Thyroid gland (tissue), 4 donors: ENCODE measurements around the gene IL22RA1. TPM values are rescaled to one million over a fixed set of nuclear protein-coding genes. Genes with fewer than 3 reads are reported as not detected.

Experiments
- DNase-seq, 2 donors: peaks; one replicate each; pipeline ENCODE4 v3.0.0-alpha.2; 2019
- H3K27ac ChIP-seq, 3 donors: fragments of 200-600 bp; sonication (generic); 1 replicate in 2 of 3; 2 replicates in 1 of 3; pipeline ENCODE4 v1.5.1; 2016 to 2019; ENCODE audit warnings: mild to moderate bottlenecking in 1 of 3, moderate library complexity in 1 of 3
- H3K27me3 ChIP-seq: fragments of 200-600 bp; sonication (generic); one replicate; pipeline ENCODE4 v1.5.1; 2019
- H3K36me3 ChIP-seq, 2 donors: fragments of 200-600 bp; sonication (generic); one replicate each; pipeline ENCODE4 v1.5.1; 2016 to 2019
- H3K4me1 ChIP-seq, 2 donors: fragments of 200-600 bp; sonication (generic); one replicate each; pipeline ENCODE4 v1.5.1; 2017 to 2019
- H3K4me3 ChIP-seq, 3 donors: fragments of 200-600 bp; sonication (generic); replicated peaks in 1 of 3; 1 replicate in 2 of 3; 2 replicates in 1 of 3; pipeline ENCODE4 v1.5.1; 2016; ENCODE audit warnings: mild to moderate bottlenecking in 1 of 3
- H3K9me3 ChIP-seq: fragments of 200-600 bp; sonication (generic); one replicate; pipeline ENCODE4 v1.5.1; 2017
- CTCF ChIP-seq, 6 experiments: fragments of 200-600 bp in 3 of 6; fragments of 450-650 bp in 3 of 6; sonication (generic) in 3 of 6; IDR thresholded peaks; one replicate each; pipeline ENCODE4 v1.5.1; 2016 to 2019; ENCODE audit warnings: antibody characterized with exemption in 6 of 6, mild to moderate bottlenecking in 2 of 6, inconsistent platforms in 1 of 6, moderate library complexity in 1 of 6
- POLR2A ChIP-seq, 2 donors: fragments of 450-650 bp; IDR thresholded peaks; one replicate each; pipeline ENCODE4 v1.6.1; 2017; ENCODE audit warnings: antibody characterized with exemption in 2 of 2, mild to moderate bottlenecking in 2 of 2, moderate library complexity in 1 of 2
- WGBS, 2 donors: methylation state at CpG; one replicate each; pipeline ENCODE4 v1.1.5; 2017; 5-methylcytosine and 5-hydroxymethylcytosine counted together
- intact Hi-C: fragments of 100-400 bp; cut with DNase I; formaldehyde crosslinking; loops from one replicate; pipeline ENCODE4 v1.15.1; 2023
- total RNA-seq, 4 donors: library from RNA; depleted of rRNA; stranded (reverse); fragments of >200 nt; gene quantifications; one replicate each; pipeline ENCODE4 v1.2.3, GENCODE V29; 2016

The IL22RA1 gene
- total RNA-seq, 4 donors from 2014 or later, result 1.1 TPM; not detected in 3

- H3K36me3 ChIP-seq, result no peaks in the 10 kb centered on the region
- peaks cover 23 to 36% of the 10 kb centered on the region in 2 donors for H3K4me1 ChIP-seq
- peak; percentile 54 to 68 for DNase-seq
- peak overlapping the region; percentile 5 to 61 (median 15) for H3K27ac ChIP-seq
- H3K27me3 ChIP-seq, result no peaks in the 10 kb centered on the region
- no peak for TF ChIP-seq POLR2A (IDR thresholded peaks at IDR 0.05)
- no peak for TF ChIP-seq CTCF (IDR thresholded peaks at IDR 0.05)
- H3K9me3 ChIP-seq, result no peaks in the 10 kb centered on the region
- intact Hi-C loops, result no loop called here
- H3K4me3 ChIP-seq, result no peak overlapping the region
- WGBS, 2 donors, result 27 to 41% methylated on average over 6 of the region's 6 CpGs
Measured at GRCh38 chr1:24182061-24182460, 39.1 kb upstream of the IL22RA1 start.

- H3K36me3 ChIP-seq, result no peaks in the 10 kb centered on the region
- H3K27me3 ChIP-seq, result no peaks in the 10 kb centered on the region
- H3K4me1 ChIP-seq, result peaks cover 23 to 36% of the 10 kb centered on the region in 2 donors
- DNase-seq, result peak; percentile 84 to 92
- intact Hi-C loops, result no loop called here
- peak overlapping the region; percentile 9 to 61 (median 15) for H3K27ac ChIP-seq
- no peak overlapping the region for H3K4me3 ChIP-seq
- 36 to 50% methylated on average over 5 of the region's 5 CpGs for WGBS, 2 donors
- H3K9me3 ChIP-seq, result no peaks in the 10 kb centered on the region
- TF ChIP-seq CTCF (IDR thresholded peaks at IDR 0.05), result no peak
- no peak for TF ChIP-seq POLR2A (IDR thresholded peaks at IDR 0.05)
Measured at GRCh38 chr1:24181619-24182018, 38.7 kb upstream of the IL22RA1 start.

GRCh38 chr1:24180676-24181075 lies 37.7 kb upstream of the IL22RA1 start:
- WGBS, 2 donors, result 92 to 100% methylated on average over 2 to 4 of the region's 6 CpGs
- no peaks in the 10 kb centered on the region for H3K36me3 ChIP-seq
- intact Hi-C loops, result no loop called here

GRCh38 chr1:24179251-24179840 lies 36.4 kb upstream of the IL22RA1 start:
- 86 to 87% methylated on average over 10 of the region's 10 CpGs for WGBS, 2 donors

More at GRCh38 chr1:24180676-24181075, 37.7 kb upstream of the IL22RA1 start:
- peak overlapping the region in 1 of 3 donors; percentile 61 for H3K27ac ChIP-seq
- H3K4me3 ChIP-seq, result no peak overlapping the region
- peaks cover 19 to 31% of the 10 kb centered on the region in 2 donors for H3K4me1 ChIP-seq
- DNase-seq, result no peak
- no peaks in the 10 kb centered on the region for H3K9me3 ChIP-seq
- TF ChIP-seq CTCF (IDR thresholded peaks at IDR 0.05) (no peak), POLR2A (IDR thresholded peaks at IDR 0.05) (no peak)
- H3K27me3 ChIP-seq, result no peaks in the 10 kb centered on the region

More at GRCh38 chr1:24179251-24179840, 36.4 kb upstream of the IL22RA1 start:
- intact Hi-C loops, result no loop called here
- no peak for DNase-seq
- no peaks in the 10 kb centered on the region for H3K36me3 ChIP-seq
- H3K27ac ChIP-seq, result no peak overlapping the region
- peaks cover 19 to 29% of the 10 kb centered on the region in 2 donors for H3K4me1 ChIP-seq
- no peaks in the 10 kb centered on the region for H3K9me3 ChIP-seq
- H3K27me3 ChIP-seq, result no peaks in the 10 kb centered on the region
- TF ChIP-seq POLR2A (IDR thresholded peaks at IDR 0.05) (no peak), CTCF (IDR thresholded peaks at IDR 0.05) (no peak)
- H3K4me3 ChIP-seq, result no peak overlapping the region
